Keratinocyte (primary cell): Measurements from ENCODE around the gene D2HGDH. TPM values are rescaled to one million over a fixed set of nuclear protein-coding genes. Genes with fewer than 3 reads are reported as not detected.

Experiments used
- DNase-seq: peaks from one replicate; pipeline ENCODE4 v3.0.0-alpha.2; 2011; ENCODE audit warnings: low read depth, missing footprints, low spot score
- FAIRE-seq: peaks from 2 replicates; lab custom pipeline; 2011; peaks lifted over from hg19 to GRCh38; lab: Jason Lieb, UNC
- H2AFZ ChIP-seq: 2 replicates; pipeline ENCODE4 v1.6.0; 2012; ENCODE audit warnings: low read length, control low read depth, inconsistent platforms; ENCODE audit not compliant: control insufficient read depth
- H3K27ac ChIP-seq: 2 replicates; pipeline ENCODE4 v1.5.1; 2011; ENCODE audit warnings: low read length; ENCODE audit not compliant: control insufficient read depth, insufficient read depth
- H3K27me3 ChIP-seq: 3 replicates; pipeline ENCODE4 v1.6.0; 2011; ENCODE audit warnings: low read length; ENCODE audit not compliant: control insufficient read depth, insufficient read depth; ENCODE audit errors: extremely low read depth
- H3K36me3 ChIP-seq, 2 experiments: 2 replicates in 1 of 2; 3 replicates in 1 of 2; pipeline ENCODE4 v1.5.1; 2011; ENCODE audit warnings: low read length in 2 of 2, mild to moderate bottlenecking in 1 of 2; ENCODE audit not compliant: control insufficient read depth in 2 of 2, insufficient read depth in 2 of 2; ENCODE audit errors: extremely low read depth in 1 of 2
- H3K4me1 ChIP-seq: 3 replicates; pipeline ENCODE4 v1.5.1; 2011; ENCODE audit warnings: low read length; ENCODE audit not compliant: control insufficient read depth, insufficient read depth; ENCODE audit errors: extremely low read depth
- H3K4me2 ChIP-seq: 3 replicates; pipeline ENCODE4 v1.6.0; 2011; ENCODE audit warnings: low read depth, low read length; ENCODE audit not compliant: control insufficient read depth, insufficient read depth; ENCODE audit errors: extremely low read depth
- H3K4me3 ChIP-seq, 3 experiments: fragments of 200-600 bp in 1 of 3; sonication (generic) in 1 of 3; 2 replicates in 2 of 3; 3 replicates in 1 of 3; pipeline ENCODE4 v1.5.1; 2011 to 2016; ENCODE audit warnings: low read length in 3 of 3, mild to moderate bottlenecking in 3 of 3, control low read depth in 2 of 3, inconsistent platforms in 1 of 3, low read depth in 1 of 3, mixed read lengths in 1 of 3, mixed run types in 1 of 3, moderate library complexity in 1 of 3; ENCODE audit not compliant: control insufficient read depth in 2 of 3, insufficient read depth in 2 of 3; ENCODE audit errors: extremely low read depth in 1 of 3
- H3K79me2 ChIP-seq: 2 replicates; pipeline ENCODE4 v1.6.0; 2012; ENCODE audit warnings: low read length; ENCODE audit not compliant: control insufficient read depth, insufficient read depth
- H3K9ac ChIP-seq: 3 replicates; pipeline ENCODE4 v1.6.0; 2011; ENCODE audit warnings: low read length; ENCODE audit not compliant: control insufficient read depth, insufficient read depth; ENCODE audit errors: extremely low read depth
- H3K9me1 ChIP-seq: 3 replicates; pipeline ENCODE4 v1.6.0; 2011; ENCODE audit warnings: low read length; ENCODE audit not compliant: control insufficient read depth, insufficient read depth; ENCODE audit errors: extremely low read depth
- H3K9me3 ChIP-seq: 2 replicates; pipeline ENCODE4 v1.5.1; 2012; ENCODE audit warnings: low read depth, low read length; ENCODE audit not compliant: control insufficient read depth
- H4K20me1 ChIP-seq: 3 replicates; pipeline ENCODE4 v1.6.0; 2011; ENCODE audit warnings: low read length; ENCODE audit not compliant: control insufficient read depth, insufficient read depth; ENCODE audit errors: extremely low read depth
- EZH2 ChIP-seq: IDR thresholded peaks from one replicate; pipeline ENCODE4 v1.6.1; 2012; ENCODE audit warnings: inconsistent platforms, mild to moderate bottlenecking, low read length, moderate library complexity
- dilution Hi-C: fragments of 300-500 bp; cut with MboI; formaldehyde crosslinking; loops from one replicate; pipeline ENCODE4 v1.7.0; 2020; ENCODE audit warnings: low sequenced_read_pairs; ENCODE audit not compliant: extremely low pct_ligation_motif_present
- polyA plus RNA-seq, 5 experiments: library from polyadenylated mRNA; depleted of rRNA in 3 of 5; stranded (reverse) in 3 of 5; stranded (forward) in 1 of 5; unstranded in 1 of 5; fragments of >200 nt; gene quantifications; 1 replicate in 1 of 5; 2 replicates in 3 of 5; 3 replicates in 1 of 5; pipeline versions ENCODE4 v1.2.1 to v1.2.3, GENCODE V29; 2011 to 2012; ENCODE audit warnings: missing spikeins in 2 of 5, low read depth in 1 of 5, low replicate concordance in 1 of 5
- TF ChIP-seq, protein P1 (sequence below), 3 experiments: IDR thresholded peaks in 1 of 3; conservative IDR thresholded peaks in 1 of 3; optimal IDR thresholded peaks in 1 of 3; 2 replicates in 2 of 3; 3 replicates in 1 of 3; pipeline versions ENCODE3 to v1.5.1; 2011; ENCODE audit warnings: low read length in 3 of 3, mild to moderate bottlenecking in 3 of 3, moderate library complexity in 2 of 3, control low read depth in 1 of 3, inconsistent platforms in 1 of 3; ENCODE audit not compliant: insufficient read depth in 2 of 3; ENCODE audit errors: extremely low read depth in 1 of 3

The D2HGDH gene
- polyA plus RNA-seq, 1 donor (not counting 4 experiments of a cell fraction or from before 2014, with no cell fraction given): 5.4 TPM

GRCh38 chr2:241708879-241709278, 25.6 kb upstream of the D2HGDH start:
- no peak for TF ChIP-seq EZH2
- TF ChIP-seq, protein P1, sequence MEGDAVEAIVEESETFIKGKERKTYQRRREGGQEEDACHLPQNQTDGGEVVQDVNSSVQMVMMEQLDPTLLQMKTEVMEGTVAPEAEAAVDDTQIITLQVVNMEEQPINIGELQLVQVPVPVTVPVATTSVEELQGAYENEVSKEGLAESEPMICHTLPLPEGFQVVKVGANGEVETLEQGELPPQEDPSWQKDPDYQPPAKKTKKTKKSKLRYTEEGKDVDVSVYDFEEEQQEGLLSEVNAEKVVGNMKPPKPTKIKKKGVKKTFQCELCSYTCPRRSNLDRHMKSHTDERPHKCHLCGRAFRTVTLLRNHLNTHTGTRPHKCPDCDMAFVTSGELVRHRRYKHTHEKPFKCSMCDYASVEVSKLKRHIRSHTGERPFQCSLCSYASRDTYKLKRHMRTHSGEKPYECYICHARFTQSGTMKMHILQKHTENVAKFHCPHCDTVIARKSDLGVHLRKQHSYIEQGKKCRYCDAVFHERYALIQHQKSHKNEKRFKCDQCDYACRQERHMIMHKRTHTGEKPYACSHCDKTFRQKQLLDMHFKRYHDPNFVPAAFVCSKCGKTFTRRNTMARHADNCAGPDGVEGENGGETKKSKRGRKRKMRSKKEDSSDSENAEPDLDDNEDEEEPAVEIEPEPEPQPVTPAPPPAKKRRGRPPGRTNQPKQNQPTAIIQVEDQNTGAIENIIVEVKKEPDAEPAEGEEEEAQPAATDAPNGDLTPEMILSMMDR (optimal IDR thresholded peaks at IDR 0.05 in 1 of 3, IDR thresholded peaks at IDR 0.05 in 1 of 3, conservative IDR thresholded peaks at IDR 0.05 in 1 of 3; ENCODE audit: extremely low read depth in 1 of 3, insufficient read depth in 2 of 3, low read length in 3 of 3): no peak
- no peak overlapping the region for H3K4me3 ChIP-seq
- H3K9me1 ChIP-seq: no peaks in the 10 kb centered on the region
- no peaks in the 10 kb centered on the region for H3K27me3 ChIP-seq
- dilution Hi-C loops: no loop called here
- H3K27ac ChIP-seq: no peak overlapping the region
- H3K4me2 ChIP-seq: no peak overlapping the region
- no peaks in the 10 kb centered on the region for H3K4me1 ChIP-seq
- H3K36me3 ChIP-seq: peaks cover 20 to 31% of the 10 kb centered on the region in 2 experiments
- no peak for DNase-seq
- no peak overlapping the region for H3K9ac ChIP-seq
- FAIRE-seq: no peak
- H3K9me3 ChIP-seq: no peaks in the 10 kb centered on the region
- no peaks in the 10 kb centered on the region for H3K79me2 ChIP-seq
- H2AFZ ChIP-seq: no peak overlapping the region
- no peaks in the 10 kb centered on the region for H4K20me1 ChIP-seq

GRCh38 chr2:241719093-241719492, 15.3 kb upstream of the D2HGDH start:
- H3K36me3 ChIP-seq: peaks cover 8 to 20% of the 10 kb centered on the region in 2 experiments
- dilution Hi-C loops: no loop called here
- no peaks in the 10 kb centered on the region for H3K9me1 ChIP-seq
- H2AFZ ChIP-seq: no peak overlapping the region
- no peaks in the 10 kb centered on the region for H3K27me3 ChIP-seq
- H3K4me1 ChIP-seq: no peaks in the 10 kb centered on the region
- H3K4me3 ChIP-seq: no peak overlapping the region
- no peak overlapping the region for H3K9ac ChIP-seq
- no peak overlapping the region for H3K27ac ChIP-seq
- no peak for FAIRE-seq
- TF ChIP-seq, protein P1 (optimal IDR thresholded peaks at IDR 0.05 in 1 of 3, IDR thresholded peaks at IDR 0.05 in 1 of 3, conservative IDR thresholded peaks at IDR 0.05 in 1 of 3; ENCODE audit: extremely low read depth in 1 of 3, insufficient read depth in 2 of 3, low read length in 3 of 3): no peak
- TF ChIP-seq EZH2: no peak
- no peak for DNase-seq
- no peaks in the 10 kb centered on the region for H4K20me1 ChIP-seq
- no peaks in the 10 kb centered on the region for H3K9me3 ChIP-seq
- H3K79me2 ChIP-seq: no peaks in the 10 kb centered on the region
- no peak overlapping the region for H3K4me2 ChIP-seq
